CD4-positive, alpha-beta memory T cell (primary cell): Measurements from ENCODE around the gene PRPS2. TPM values are rescaled to one million over a fixed set of nuclear protein-coding genes. Genes with fewer than 3 reads are reported as not detected.

Source experiments
- CTCF ChIA-PET: fragments of 350-600 bp; sonication (Branson Sonifier 250); formaldehyde crosslinking; loops from one replicate; lab custom pipeline; 2021; ENCODE audit warnings: inconsistent platforms; ENCODE audit not compliant: partially characterized antibody; lab: Charles Lee
- POLR2A ChIA-PET: fragments of 350-600 bp; sonication (Branson Sonifier 250); formaldehyde crosslinking; loops from one replicate; lab custom pipeline; 2021; ENCODE audit not compliant: partially characterized antibody; lab: Charles Lee
- DNase-seq, 5 donors: peaks; one replicate each; pipeline versions ENCODE4 v3.0.0 to v3.0.0-alpha.2; 2020 to 2022; ENCODE audit warnings: mixed read lengths in 1 of 5
- H3K27ac ChIP-seq: one replicate; pipeline ENCODE4 v1.7.0; 2013; ENCODE audit warnings: low read depth, low read length
- H3K27me3 ChIP-seq: 2 replicates; pipeline ENCODE4 v1.7.0; 2013; ENCODE audit warnings: mild to moderate bottlenecking, low read length, moderate library complexity; ENCODE audit not compliant: insufficient read depth
- H3K36me3 ChIP-seq: 2 replicates; pipeline ENCODE4 v1.7.0; 2013; ENCODE audit warnings: mild to moderate bottlenecking, low read length, moderate library complexity; ENCODE audit not compliant: insufficient read depth
- H3K4me1 ChIP-seq: 2 replicates; pipeline ENCODE4 v1.7.0; 2013; ENCODE audit warnings: mild to moderate bottlenecking, low read length, moderate library complexity; ENCODE audit not compliant: insufficient read depth
- H3K4me3 ChIP-seq, 2 donors: one replicate each; pipeline ENCODE4 v1.7.0; 2013; ENCODE audit warnings: low read length in 2 of 2, mild to moderate bottlenecking in 1 of 2
- H3K9me3 ChIP-seq, 2 donors: one replicate each; pipeline ENCODE4 v1.7.0; 2013; ENCODE audit warnings: low read length in 2 of 2, control low read depth in 1 of 2; ENCODE audit not compliant: control insufficient read depth in 1 of 2
- H3K27ac Mint-ChIP-seq, 7 donors: one replicate each; pipeline ENCODE4 v1.8.0; 2020 to 2021; ENCODE audit warnings: mixed read lengths in 7 of 7, mild to moderate bottlenecking in 6 of 7, inconsistent platforms in 3 of 7, moderate library complexity in 3 of 7
- H3K27me3 Mint-ChIP-seq, 2 donors: one replicate each; pipeline ENCODE4 v1.8.0; 2020 to 2021; ENCODE audit warnings: mixed read lengths in 2 of 2
- H3K36me3 Mint-ChIP-seq, 2 donors: one replicate each; pipeline ENCODE4 v1.8.0; 2020 to 2021; ENCODE audit warnings: mixed read lengths in 2 of 2, inconsistent platforms in 1 of 2, mild to moderate bottlenecking in 1 of 2
- H3K4me1 Mint-ChIP-seq, 4 donors: one replicate each; pipeline ENCODE4 v1.8.0; 2020 to 2021; ENCODE audit warnings: mixed read lengths in 4 of 4, mild to moderate bottlenecking in 1 of 4
- H3K4me3 Mint-ChIP-seq, 8 donors: one replicate each; pipeline ENCODE4 v1.8.0; 2020 to 2021; ENCODE audit warnings: mixed read lengths in 8 of 8, mild to moderate bottlenecking in 7 of 8, moderate library complexity in 6 of 8, inconsistent platforms in 3 of 8
- H3K9me3 Mint-ChIP-seq, 8 donors: one replicate each; pipeline ENCODE4 v1.8.0; 2020 to 2021; ENCODE audit warnings: mixed read lengths in 8 of 8, mild to moderate bottlenecking in 5 of 8, inconsistent platforms in 3 of 8, moderate library complexity in 1 of 8
- intact Hi-C: fragments of 100-400 bp; cut with micrococcal nuclease; formaldehyde crosslinking; loops from one replicate; pipeline ENCODE4 v1.15.1; 2023
- polyA plus RNA-seq, 2 donors: library from polyadenylated mRNA; unstranded; fragments of 300-500 nt; fragmentation: Illumina TruSeq; gene quantifications; one replicate each; pipeline ENCODE4 v1.2.3, GENCODE V29; 2021
- total RNA-seq, 2 experiments: library from RNA; stranded (reverse); gene quantifications; one replicate each; pipeline ENCODE4 v1.2.3, GENCODE V29; 2021

Gene PRPS2
- total and polyA plus RNA-seq, 4 experiments from 2014 or later = 26.5 to 49.4 (median 29.1) TPM

GRCh38 chrX:12825801-12826200, 34.6 kb downstream of the PRPS2 start:
- Mint-ChIP-seq H3K36me3 (peaks cover 23 to 30% of the 10 kb centered on the region in 2 donors), H3K4me1 (no peaks in the 10 kb centered on the region), H3K4me3 (no peak overlapping the region), H3K27me3 (no peaks in the 10 kb centered on the region), H3K9me3 (peaks cover 0 to 2% (median 0%) of the 10 kb centered on the region in 8 donors), H3K27ac (no peak overlapping the region)
- intact Hi-C loops = no loop called here
- Histone ChIP-seq H3K27ac (no peak overlapping the region), H3K27me3 (no peaks in the 10 kb centered on the region), H3K4me3 (no peak overlapping the region), H3K9me3 (no peaks in the 10 kb centered on the region), H3K36me3 (peaks cover 3% of the 10 kb centered on the region), H3K4me1 (no peaks in the 10 kb centered on the region)
- no peak for DNase-seq
- ChIA-PET CTCF (no interaction called here), POLR2A (no interaction called here)

- peak overlapping the region in 6 of 8 donors; percentile 58 to 74 (median 66) for H3K4me3 Mint-ChIP-seq
- DNase-seq = no peak
- H3K36me3 Mint-ChIP-seq = no peaks in the 10 kb centered on the region
- peaks cover 0 to 7% (median 5%) of the 10 kb centered on the region in 4 donors for H3K4me1 Mint-ChIP-seq
- peak overlapping the region in 1 of 7 donors; percentile 50 for H3K27ac Mint-ChIP-seq
- intact Hi-C loops = no loop called here
- peaks cover 0 to 5% (median 0%) of the 10 kb centered on the region in 8 donors for H3K9me3 Mint-ChIP-seq
- Histone ChIP-seq H3K36me3 (no peaks in the 10 kb centered on the region), H3K9me3 (no peaks in the 10 kb centered on the region), H3K27me3 (no peaks in the 10 kb centered on the region), H3K4me3 (no peak overlapping the region), H3K4me1 (peaks cover 4% of the 10 kb centered on the region), H3K27ac (no peak overlapping the region)
- ChIA-PET CTCF (no interaction called here), POLR2A (no interaction called here)
- no peaks in the 10 kb centered on the region for H3K27me3 Mint-ChIP-seq
These were observed 52.0 kb downstream of the PRPS2 start for GRCh38 chrX:12843061-12843667.

- intact Hi-C loops = no loop called here
- peaks cover 4% of the 10 kb centered on the region for H3K4me1 ChIP-seq
- H3K9me3 ChIP-seq = no peaks in the 10 kb centered on the region
- Mint-ChIP-seq H3K36me3 (no peaks in the 10 kb centered on the region), H3K9me3 (peaks cover 0 to 5% (median 0%) of the 10 kb centered on the region in 8 donors), H3K27ac (peak overlapping the region in 6 of 7 donors; percentile 5 to 77 (median 26)), H3K27me3 (no peaks in the 10 kb centered on the region), H3K4me3 (peak overlapping the region; percentile 33 to 80 (median 66)), H3K4me1 (peaks cover 0 to 7% (median 5%) of the 10 kb centered on the region in 4 donors)
- no peak overlapping the region for H3K4me3 ChIP-seq
- no peak for DNase-seq
- H3K27ac ChIP-seq = no peak overlapping the region
- no peaks in the 10 kb centered on the region for H3K36me3 ChIP-seq
- ChIA-PET CTCF (no interaction called here), POLR2A (no interaction called here)
- no peaks in the 10 kb centered on the region for H3K27me3 ChIP-seq
These were observed 52.6 kb downstream of the PRPS2 start for GRCh38 chrX:12843668-12844279.

GRCh38 chrX:12844319-12844718, 53.1 kb downstream of the PRPS2 start:
- Mint-ChIP-seq H3K27me3 (no peaks in the 10 kb centered on the region), H3K36me3 (no peaks in the 10 kb centered on the region), H3K4me1 (peaks cover 0 to 7% (median 5%) of the 10 kb centered on the region in 4 donors), H3K27ac (peak overlapping the region in 2 of 7 donors; percentile 5 to 50), H3K9me3 (peaks cover 0 to 4% (median 0%) of the 10 kb centered on the region in 8 donors), H3K4me3 (peak overlapping the region; percentile 33 to 80 (median 66))
- Histone ChIP-seq H3K27ac (no peak overlapping the region), H3K4me1 (peaks cover 4% of the 10 kb centered on the region), H3K9me3 (no peaks in the 10 kb centered on the region), H3K4me3 (no peak overlapping the region), H3K27me3 (no peaks in the 10 kb centered on the region), H3K36me3 (no peaks in the 10 kb centered on the region)
- no peak for DNase-seq
- ChIA-PET POLR2A (no interaction called here), CTCF (no interaction called here)
- intact Hi-C loops = no loop called here

GRCh38 chrX:12865359-12865758, 74.1 kb downstream of the PRPS2 start:
- DNase-seq = no peak
- Histone ChIP-seq H3K36me3 (no peaks in the 10 kb centered on the region), H3K27ac (no peak overlapping the region), H3K9me3 (no peaks in the 10 kb centered on the region), H3K4me3 (no peak overlapping the region), H3K27me3 (no peaks in the 10 kb centered on the region), H3K4me1 (no peaks in the 10 kb centered on the region)
- ChIA-PET CTCF (no interaction called here), POLR2A (no interaction called here)
- H3K27me3 Mint-ChIP-seq = peaks cover 2 to 3% of the 10 kb centered on the region in 2 donors
- no peaks in the 10 kb centered on the region for H3K36me3 Mint-ChIP-seq
- H3K9me3 Mint-ChIP-seq = peaks cover 0 to 21% (median 5%) of the 10 kb centered on the region in 8 donors
- intact Hi-C loops = no loop called here
- no peak overlapping the region for H3K27ac Mint-ChIP-seq
- H3K4me3 Mint-ChIP-seq = no peak overlapping the region
- no peaks in the 10 kb centered on the region for H3K4me1 Mint-ChIP-seq

- DNase-seq = no peak
- H3K27ac ChIP-seq = no peak within 1 kb of the TSS
- Mint-ChIP-seq H3K36me3 (no peaks in the 10 kb centered on the region), H3K4me1 (no peaks in the 10 kb centered on the region), H3K27me3 (peaks cover 2 to 3% of the 10 kb centered on the region in 2 donors), H3K9me3 (peaks cover 0 to 21% (median 4%) of the 10 kb centered on the region in 8 donors), H3K4me3 (no peak within 1 kb of the TSS), H3K27ac (no peak within 1 kb of the TSS)
- no peaks in the 10 kb centered on the region for H3K9me3 ChIP-seq
- H3K4me1 ChIP-seq = no peaks in the 10 kb centered on the region
- ChIA-PET CTCF (no interaction called here), POLR2A (no interaction called here)
- no peaks in the 10 kb centered on the region for H3K36me3 ChIP-seq
- no peaks in the 10 kb centered on the region for H3K27me3 ChIP-seq
- intact Hi-C loops = no loop called here
- no peak within 1 kb of the TSS for H3K4me3 ChIP-seq
These were observed 75.5 kb downstream of the PRPS2 start, which contains the start of gene TLR7 for GRCh38 chrX:12866451-12867377. TSS of gene TLR7 (plus strand) at chrX:12867072. CDS start at chrX:12867579, 507 bp downstream.

- no peaks in the 10 kb centered on the region for H3K36me3 ChIP-seq
- H3K36me3 Mint-ChIP-seq = no peaks in the 10 kb centered on the region
- ChIA-PET CTCF (no interaction called here), POLR2A (no interaction called here)
- intact Hi-C loops = no loop called here
- peaks cover 0 to 15% (median 4%) of the 10 kb centered on the region in 8 donors for H3K9me3 Mint-ChIP-seq
- H3K4me1 ChIP-seq = no peaks in the 10 kb centered on the region
- no peaks in the 10 kb centered on the region for H3K4me1 Mint-ChIP-seq
- no peak overlapping the region for H3K4me3 Mint-ChIP-seq
- no peaks in the 10 kb centered on the region for H3K9me3 ChIP-seq
- no peak overlapping the region for H3K27ac Mint-ChIP-seq
- H3K27me3 ChIP-seq = no peaks in the 10 kb centered on the region
- DNase-seq = no peak
- H3K27me3 Mint-ChIP-seq = peaks cover 2 to 5% of the 10 kb centered on the region in 2 donors
- H3K4me3 ChIP-seq = no peak overlapping the region
- no peak overlapping the region for H3K27ac ChIP-seq
These were observed 76.5 kb downstream of the PRPS2 start for GRCh38 chrX:12867685-12868084.
